ENCODE measurements around the gene STAG1.

- no peak for TF ChIP-seq CTCF (IDR thresholded peaks at IDR 0.05)
- TF ChIP-seq POLR2A (IDR thresholded peaks at IDR 0.05): no peak
Measured at GRCh38 chr3:136512381-136512780, 239.8 kb downstream of the STAG1 start.

All from body of pancreas (tissue), 4 donors.